Panc1 (cell line): ENCODE data around the gene C5. TPM values are rescaled to one million over a fixed set of nuclear protein-coding genes. Genes with fewer than 3 reads are reported as not detected.

ENCODE experiments used
- ATAC-seq: fragments of 200-7000 bp; cut with Tn5 transposase; 2 replicates; pipeline ENCODE4 v1.9.1; 2020; ENCODE audit warnings: mild to moderate bottlenecking, moderate library complexity
- BruUV-seq: library from RNA; stranded (reverse); fragments of 400-500 nt; replicated peaks from 2 replicates; lab custom pipeline; 2021; lab: Mats Ljungman, UMichigan
- CTCF ChIA-PET: fragments of 300-600 bp; sonication (Branson Sonifier 250); formaldehyde crosslinking; loops from one replicate; lab custom pipeline; 2022; ENCODE audit warnings: antibody characterized with exemption; lab: Charles Lee
- POLR2A ChIA-PET: fragments of 300-600 bp; sonication (Branson Sonifier 250); formaldehyde crosslinking; loops from one replicate; lab custom pipeline; 2022; ENCODE audit warnings: antibody characterized with exemption; lab: Charles Lee
- DNase-seq: peaks from one replicate; pipeline ENCODE4 v3.0.0-alpha.2; 2010; ENCODE audit warnings: low read depth, low spot score
- H3K27ac ChIP-seq: 2 replicates; pipeline ENCODE4 v1.5.1; 2011; ENCODE audit warnings: mild to moderate bottlenecking, low read length, inconsistent platforms
- H3K27me3 ChIP-seq: fragments of 200-500 bp; sonication (Bioruptor generic); 2 replicates; pipeline ENCODE4 v1.6.0; 2014; ENCODE audit warnings: low read length, inconsistent platforms; ENCODE audit not compliant: control insufficient read depth, insufficient read depth
- H3K36me3 ChIP-seq: fragments of 200-500 bp; sonication (Bioruptor generic); 2 replicates; pipeline ENCODE4 v1.5.1; 2014; ENCODE audit warnings: inconsistent platforms, mild to moderate bottlenecking, low read length, moderate library complexity; ENCODE audit not compliant: control insufficient read depth, insufficient read depth
- H3K4me1 ChIP-seq: 2 replicates; pipeline ENCODE4 v1.5.1; 2011; ENCODE audit warnings: inconsistent platforms, mild to moderate bottlenecking, low read length, moderate library complexity; ENCODE audit not compliant: control insufficient read depth, insufficient read depth
- H3K4me3 ChIP-seq, 2 experiments: 2 replicates each; pipeline ENCODE4 v1.5.1; 2011 to 2012; ENCODE audit warnings: low read depth in 2 of 2, low read length in 2 of 2, mild to moderate bottlenecking in 2 of 2, inconsistent platforms in 1 of 2, moderate library complexity in 1 of 2
- H3K9me3 ChIP-seq: fragments of 200-500 bp; sonication (Bioruptor generic); 2 replicates; pipeline ENCODE4 v1.5.1; 2014; ENCODE audit warnings: low read depth, mild to moderate bottlenecking, inconsistent platforms, low read length, moderate library complexity; ENCODE audit not compliant: control insufficient read depth, insufficient read depth
- POLR2AphosphoS5 ChIP-seq: IDR thresholded peaks from 2 replicates; pipeline ENCODE4 v1.6.1; 2012; ENCODE audit warnings: mild to moderate bottlenecking, low read depth, low read length, moderate library complexity
- SIN3A ChIP-seq: IDR thresholded peaks from 2 replicates; pipeline ENCODE4 v1.6.1; 2012; ENCODE audit warnings: low read depth, mild to moderate bottlenecking, low read length, moderate library complexity, borderline replicate concordance; ENCODE audit not compliant: insufficient read depth
- TCF7L2 ChIP-seq: IDR thresholded peaks from 2 replicates; pipeline ENCODE4 v1.6.1; 2011; ENCODE audit warnings: mild to moderate bottlenecking, low read depth, low read length, inconsistent platforms
- in situ Hi-C: cut with HindIII; loops from 2 replicates; pipeline ENCODE4 v1.10.0; 2016; ENCODE audit warnings: low sequenced_read_pairs, low pct_unique_long_range_greater_than_20kb
- intact Hi-C: fragments of 100-400 bp; cut with micrococcal nuclease; formaldehyde crosslinking; loops from one replicate; pipeline ENCODE4 v1.10.0; 2022; ENCODE audit not compliant: unreplicated experiment
- total RNA-seq: library from RNA; stranded (reverse); gene quantifications from one replicate; pipeline ENCODE4 v1.2.1, GENCODE V29; 2021; ENCODE audit not compliant: unreplicated experiment
- TF ChIP-seq, protein P1 (sequence below), 2 experiments: IDR thresholded peaks; 2 replicates each; pipeline ENCODE4 v1.6.1; 2011 to 2012; ENCODE audit warnings: low read depth in 2 of 2, control low read depth in 1 of 2, low read length in 1 of 2, mild to moderate bottlenecking in 1 of 2, moderate library complexity in 1 of 2; ENCODE audit not compliant: insufficient read depth in 1 of 2
- TF ChIP-seq, protein P2 (sequence below): fragments of 450-650 bp; IDR thresholded peaks from 2 replicates; pipeline ENCODE4 v1.5.1; 2017; ENCODE audit warnings: mild to moderate bottlenecking

Gene C5
- total RNA-seq, 1 experiment from 2014 or later: 1.6 TPM

GRCh38 chr9:120935383-120935857 is 114.7 kb downstream of the C5 start:
- intact Hi-C loops: no loop called here
- BruUV-seq: no TSS peak
- no peaks in the 10 kb centered on the region for H3K27me3 ChIP-seq
- TF ChIP-seq TCF7L2 (no peak), SIN3A (no peak), POLR2AphosphoS5 (no peak)
- TF ChIP-seq, protein P1, sequence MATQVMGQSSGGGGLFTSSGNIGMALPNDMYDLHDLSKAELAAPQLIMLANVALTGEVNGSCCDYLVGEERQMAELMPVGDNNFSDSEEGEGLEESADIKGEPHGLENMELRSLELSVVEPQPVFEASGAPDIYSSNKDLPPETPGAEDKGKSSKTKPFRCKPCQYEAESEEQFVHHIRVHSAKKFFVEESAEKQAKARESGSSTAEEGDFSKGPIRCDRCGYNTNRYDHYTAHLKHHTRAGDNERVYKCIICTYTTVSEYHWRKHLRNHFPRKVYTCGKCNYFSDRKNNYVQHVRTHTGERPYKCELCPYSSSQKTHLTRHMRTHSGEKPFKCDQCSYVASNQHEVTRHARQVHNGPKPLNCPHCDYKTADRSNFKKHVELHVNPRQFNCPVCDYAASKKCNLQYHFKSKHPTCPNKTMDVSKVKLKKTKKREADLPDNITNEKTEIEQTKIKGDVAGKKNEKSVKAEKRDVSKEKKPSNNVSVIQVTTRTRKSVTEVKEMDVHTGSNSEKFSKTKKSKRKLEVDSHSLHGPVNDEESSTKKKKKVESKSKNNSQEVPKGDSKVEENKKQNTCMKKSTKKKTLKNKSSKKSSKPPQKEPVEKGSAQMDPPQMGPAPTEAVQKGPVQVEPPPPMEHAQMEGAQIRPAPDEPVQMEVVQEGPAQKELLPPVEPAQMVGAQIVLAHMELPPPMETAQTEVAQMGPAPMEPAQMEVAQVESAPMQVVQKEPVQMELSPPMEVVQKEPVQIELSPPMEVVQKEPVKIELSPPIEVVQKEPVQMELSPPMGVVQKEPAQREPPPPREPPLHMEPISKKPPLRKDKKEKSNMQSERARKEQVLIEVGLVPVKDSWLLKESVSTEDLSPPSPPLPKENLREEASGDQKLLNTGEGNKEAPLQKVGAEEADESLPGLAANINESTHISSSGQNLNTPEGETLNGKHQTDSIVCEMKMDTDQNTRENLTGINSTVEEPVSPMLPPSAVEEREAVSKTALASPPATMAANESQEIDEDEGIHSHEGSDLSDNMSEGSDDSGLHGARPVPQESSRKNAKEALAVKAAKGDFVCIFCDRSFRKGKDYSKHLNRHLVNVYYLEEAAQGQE (IDR thresholded peaks at IDR 0.05; ENCODE audit: insufficient read depth in 1 of 2, low read depth in 2 of 2, low read length in 1 of 2): no peak
- TF ChIP-seq, protein P2, sequence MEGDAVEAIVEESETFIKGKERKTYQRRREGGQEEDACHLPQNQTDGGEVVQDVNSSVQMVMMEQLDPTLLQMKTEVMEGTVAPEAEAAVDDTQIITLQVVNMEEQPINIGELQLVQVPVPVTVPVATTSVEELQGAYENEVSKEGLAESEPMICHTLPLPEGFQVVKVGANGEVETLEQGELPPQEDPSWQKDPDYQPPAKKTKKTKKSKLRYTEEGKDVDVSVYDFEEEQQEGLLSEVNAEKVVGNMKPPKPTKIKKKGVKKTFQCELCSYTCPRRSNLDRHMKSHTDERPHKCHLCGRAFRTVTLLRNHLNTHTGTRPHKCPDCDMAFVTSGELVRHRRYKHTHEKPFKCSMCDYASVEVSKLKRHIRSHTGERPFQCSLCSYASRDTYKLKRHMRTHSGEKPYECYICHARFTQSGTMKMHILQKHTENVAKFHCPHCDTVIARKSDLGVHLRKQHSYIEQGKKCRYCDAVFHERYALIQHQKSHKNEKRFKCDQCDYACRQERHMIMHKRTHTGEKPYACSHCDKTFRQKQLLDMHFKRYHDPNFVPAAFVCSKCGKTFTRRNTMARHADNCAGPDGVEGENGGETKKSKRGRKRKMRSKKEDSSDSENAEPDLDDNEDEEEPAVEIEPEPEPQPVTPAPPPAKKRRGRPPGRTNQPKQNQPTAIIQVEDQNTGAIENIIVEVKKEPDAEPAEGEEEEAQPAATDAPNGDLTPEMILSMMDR: no peak
- ATAC-seq (no peak), DNase-seq (no peak)
- no peak overlapping the region for H3K4me3 ChIP-seq
- H3K9me3 ChIP-seq: no peaks in the 10 kb centered on the region
- H3K27ac ChIP-seq: no peak overlapping the region; the same call in 1 of the 2 replicates
- in situ Hi-C loops: no loop called here
- CTCF ChIA-PET: no interaction called here
- POLR2A ChIA-PET: no interaction called here
- H3K36me3 ChIP-seq: no peaks in the 10 kb centered on the region
- H3K4me1 ChIP-seq: peaks cover 10% of the 10 kb centered on the region

- Histone ChIP-seq H3K9me3 (no peaks in the 10 kb centered on the region), H3K4me1 (peaks cover 10% of the 10 kb centered on the region), H3K4me3 (no peak overlapping the region), H3K27me3 (no peaks in the 10 kb centered on the region), H3K36me3 (no peaks in the 10 kb centered on the region), H3K27ac (no peak overlapping the region)
- TF ChIP-seq, protein P1 (IDR thresholded peaks at IDR 0.05; ENCODE audit: insufficient read depth in 1 of 2, low read depth in 2 of 2, low read length in 1 of 2): no peak
- TF ChIP-seq, protein P2: no peak
- no peak for TF ChIP-seq TCF7L2
- no peak for TF ChIP-seq SIN3A
- no TSS peak for BruUV-seq
- ChIA-PET CTCF (no interaction called here), POLR2A (interaction anchor here (0.6 kb wide), 2 partner anchors 43 to 311 kb away, joined by 3 to 5 read pairs; no protein-coding TSS in a partner anchor)
- DNase-seq (no peak), ATAC-seq (no peak)
- intact Hi-C loops (no loop called here), in situ Hi-C loops (no loop called here)
These were observed 115.8 kb downstream of the C5 start for GRCh38 chr9:120934281-120934680.
